ENCODE measurements around the gene JAG2.

Gene JAG2

GRCh38 chr14:105163040-105163742 lies 5.4 kb downstream of the JAG2 start:
- no peak for DNase-seq

- DNase-seq = no peak
These were observed 6.0 kb downstream of the JAG2 start for GRCh38 chr14:105162669-105162979.

GRCh38 chr14:105161964-105162668 lies 6.5 kb downstream of the JAG2 start:
- no peak for DNase-seq

GRCh38 chr14:105161309-105161708 lies 7.3 kb downstream of the JAG2 start:
- no peak for DNase-seq

- no peak for DNase-seq
These were observed 7.8 kb downstream of the JAG2 start for GRCh38 chr14:105160776-105161175.

- no peak for DNase-seq
These were observed 9.2 kb downstream of the JAG2 start for GRCh38 chr14:105159344-105159743.

GRCh38 chr14:105158794-105159193 lies 9.8 kb downstream of the JAG2 start:
- DNase-seq = no peak

- no peak for DNase-seq
These were observed 10.7 kb downstream of the JAG2 start for GRCh38 chr14:105157872-105158271.

GRCh38 chr14:105156414-105157375 lies 11.9 kb downstream of the JAG2 start:
- DNase-seq = no peak

GRCh38 chr14:105155681-105156413 lies 12.7 kb downstream of the JAG2 start:
- DNase-seq = no peak

- DNase-seq = no peak
These were observed 13.4 kb downstream of the JAG2 start for GRCh38 chr14:105155071-105155651.

GRCh38 chr14:105154476-105154871 lies 14.1 kb downstream of the JAG2 start:
- no peak for DNase-seq

GRCh38 chr14:105153739-105154475 lies 14.7 kb downstream of the JAG2 start:
- DNase-seq = no peak

- DNase-seq = no peak
These were observed 15.2 kb downstream of the JAG2 start for GRCh38 chr14:105153331-105153731.

GRCh38 chr14:105152794-105153241 lies 15.8 kb downstream of the JAG2 start:
- no peak for DNase-seq

GRCh38 chr14:105151838-105152793 lies 16.5 kb downstream of the JAG2 start:
- DNase-seq = no peak

- no peak for DNase-seq
These were observed 17.3 kb downstream of the JAG2 start for GRCh38 chr14:105151084-105151837.

GRCh38 chr14:105150368-105151083 lies 18.1 kb downstream of the JAG2 start:
- no peak for DNase-seq

GRCh38 chr14:105150026-105150367 lies 18.6 kb downstream of the JAG2 start:
- no peak for DNase-seq
